HepG2 (cell line): Measurements from ENCODE around the gene ZNF121. TPM values are rescaled to one million over a fixed set of nuclear protein-coding genes. Genes with fewer than 3 reads are reported as not detected.
A peak's percentile ranks its signal among the peaks of the same experiment; 100 is the strongest.

Experiments used
- ATAC-seq: fragments of 200-7000 bp; cut with Tn5 transposase; 3 replicates; pipeline ENCODE4 v1.9.1; 2020; ENCODE audit warnings: mild to moderate bottlenecking, moderate library complexity
- BruUV-seq: library from RNA; stranded (reverse); fragments of 400-500 nt; replicated peaks from 2 replicates; lab custom pipeline; 2021; lab: Mats Ljungman, UMichigan
- CTCF ChIA-PET: fragments of 300-600 bp; formaldehyde crosslinking; extraction: SDS; loops from one replicate; lab custom pipeline; 2021; ENCODE audit warnings: low total read pairs, inconsistent platforms, low intra/inter-chr PET ratio; lab: Yijun Ruan, JAX
- POLR2A ChIA-PET: fragments of 350-600 bp; sonication (Branson Sonifier 250); formaldehyde crosslinking; loops from one replicate; lab custom pipeline; 2020; ENCODE audit warnings: antibody characterized with exemption, inconsistent platforms; lab: Yijun Ruan, JAX
- DNase-seq: peaks from one replicate; pipeline ENCODE4 v3.0.0-alpha.2; 2015; ENCODE audit warnings: low spot score
- FAIRE-seq: peaks from 3 replicates; lab custom pipeline; 2011; peaks lifted over from hg19 to GRCh38; lab: Jason Lieb, UNC
- H2AFZ ChIP-seq: one replicate; pipeline ENCODE4 v1.6.1; 2011; ENCODE audit warnings: low read length, inconsistent platforms
- H3K27ac ChIP-seq: fragments of 300-600 bp; 3 replicates; pipeline ENCODE4 v1.8.0; 2011; ENCODE audit warnings: mixed run types, mild to moderate bottlenecking, mixed read lengths, low read length, inconsistent platforms; ENCODE audit not compliant: insufficient read depth; ENCODE audit errors: extremely low read length
- H3K27me3 ChIP-seq, 2 experiments: fragments of 200-600 bp in 1 of 2; 2 replicates in 1 of 2; 3 replicates in 1 of 2; pipeline versions ENCODE4 v1.6.0 to v1.8.0; 2011; ENCODE audit warnings: low read length in 2 of 2, mild to moderate bottlenecking in 2 of 2, moderate library complexity in 2 of 2, inconsistent platforms in 1 of 2; ENCODE audit not compliant: insufficient read depth in 2 of 2, control insufficient read depth in 1 of 2
- H3K36me3 ChIP-seq, 2 experiments: fragments of 200-600 bp in 1 of 2; replicated peaks in 1 of 2; 2 replicates in 1 of 2; 3 replicates in 1 of 2; pipeline versions ENCODE4 v1.5.1 to v1.8.0; 2011; ENCODE audit warnings: low read length in 2 of 2, inconsistent platforms in 1 of 2; ENCODE audit not compliant: insufficient read depth in 2 of 2, control insufficient read depth in 1 of 2
- H3K4me1 ChIP-seq: 2 replicates; pipeline ENCODE4 v1.5.1; 2012; ENCODE audit warnings: low read length, inconsistent platforms; ENCODE audit not compliant: insufficient read depth
- H3K4me2 ChIP-seq: 2 replicates; pipeline ENCODE4 v1.6.0; 2011; ENCODE audit warnings: low read depth, low read length, inconsistent platforms
- H3K4me3 ChIP-seq, 3 experiments: fragments of 200-600 bp in 1 of 3; sonication (generic), shearing (Covaris generic) in 1 of 3; replicated peaks in 1 of 3; 2 replicates each; pipeline ENCODE4 v1.5.1; 2011 to 2016; ENCODE audit warnings: low read length in 3 of 3, inconsistent platforms in 2 of 3, low read depth in 2 of 3, mild to moderate bottlenecking in 2 of 3, control low read depth in 1 of 3, mixed read lengths in 1 of 3; ENCODE audit not compliant: insufficient read depth in 1 of 3
- H3K79me2 ChIP-seq: one replicate; pipeline ENCODE4 v1.6.1; 2011; ENCODE audit warnings: low read length, inconsistent platforms; ENCODE audit not compliant: insufficient read depth
- H3K9ac ChIP-seq: 2 replicates; pipeline ENCODE4 v1.6.0; 2011; ENCODE audit warnings: mild to moderate bottlenecking, low read depth, low read length, inconsistent platforms; ENCODE audit not compliant: insufficient read depth
- H3K9me3 ChIP-seq: 2 replicates; pipeline ENCODE4 v1.5.1; 2012; ENCODE audit warnings: mild to moderate bottlenecking, low read length
- H4K20me1 ChIP-seq: 2 replicates; pipeline ENCODE4 v1.6.0; 2011; ENCODE audit warnings: inconsistent platforms, mild to moderate bottlenecking, low read length, moderate library complexity; ENCODE audit not compliant: insufficient read depth
- ARNT ChIP-seq: fragments of 450-650 bp; IDR thresholded peaks from 2 replicates; pipeline ENCODE4 v1.6.1; 2017
- ATRX ChIP-seq: sonication (generic); formaldehyde crosslinking; IDR thresholded peaks from 2 replicates; pipeline ENCODE4 v1.4.0; 2020; ENCODE audit warnings: missing genetic modification reagents, borderline replicate concordance
- EP300 ChIP-seq, 3 experiments: sonication (generic) in 1 of 3; formaldehyde crosslinking in 1 of 3; IDR thresholded peaks; 2 replicates each; pipeline versions ENCODE4 v1.5.1 to v1.6.1; 2011 to 2020; ENCODE audit warnings: low read depth in 2 of 3, low read length in 2 of 3, borderline replicate concordance in 1 of 3, improper control_type of control experiment in 1 of 3, mild to moderate bottlenecking in 1 of 3, missing genetic modification reagents in 1 of 3, moderate library complexity in 1 of 3
- GATA4 ChIP-seq: sonication (generic); IDR thresholded peaks from 2 replicates; pipeline ENCODE4 v1.6.1; 2016; ENCODE audit warnings: antibody characterized with exemption, low read depth, borderline replicate concordance
- HDAC1 ChIP-seq: sonication (generic); formaldehyde crosslinking; IDR thresholded peaks from 2 replicates; pipeline ENCODE4 v1.5.1; 2020; ENCODE audit warnings: mild to moderate bottlenecking, missing genetic modification reagents
- SRSF9 ChIP-seq: fragments of 200-400 bp; formaldehyde crosslinking; IDR thresholded peaks from 2 replicates; pipeline ENCODE4 v1.6.1; 2018; ENCODE audit warnings: borderline replicate concordance, mild to moderate bottlenecking, low read depth, low read length; ENCODE audit not compliant: insufficient read depth, poor library complexity, severe bottlenecking
- TAF1 ChIP-seq: sonication (generic); formaldehyde crosslinking; IDR thresholded peaks from 2 replicates; pipeline ENCODE4 v1.4.0; 2020; ENCODE audit warnings: missing genetic modification reagents
- XRCC5 ChIP-seq: fragments of 200-400 bp; formaldehyde crosslinking; optimal IDR thresholded peaks from 2 replicates; pipeline ENCODE3; 2017; ENCODE audit warnings: mild to moderate bottlenecking, low read length
- ZNF3 ChIP-seq: IDR thresholded peaks from 2 replicates; pipeline ENCODE4 v1.7.0; 2017; ENCODE audit warnings: inconsistent platforms
- ZNF660 ChIP-seq: sonication (generic); formaldehyde crosslinking; IDR thresholded peaks from 2 replicates; pipeline ENCODE4 v1.5.1; 2020; ENCODE audit warnings: mild to moderate bottlenecking, low read depth, missing genetic modification reagents, borderline replicate concordance
- WGBS: methylation state at CpG from one replicate; pipeline ENCODE4 v1.1.6; 2017; ENCODE audit warnings: low lambda C conversion rate; 5-methylcytosine and 5-hydroxymethylcytosine counted together
- in situ Hi-C: cut with HindIII; loops from 2 replicates; pipeline ENCODE4 v1.10.0; 2017; ENCODE audit warnings: low pct_unique_long_range_greater_than_20kb; ENCODE audit not compliant: extremely low pct_ligation_motif_present
- intact Hi-C: fragments of 100-400 bp; cut with micrococcal nuclease; formaldehyde crosslinking; loops from one replicate; pipeline ENCODE4 v1.10.0; 2022; ENCODE audit not compliant: unreplicated experiment
- polyA plus RNA-seq, 8 experiments: library from polyadenylated mRNA; depleted of rRNA in 3 of 8; stranded (reverse) in 7 of 8; unstranded in 1 of 8; fragments of >200 nt; fragmentation: Illumina TruSeq in 4 of 8; extraction: Trizol in 4 of 8; gene quantifications; 2 replicates each; pipeline versions ENCODE4 v1.2.1 to v1.2.3, GENCODE V29; 2011 to 2016; ENCODE audit warnings: low read depth in 4 of 8, missing spikeins in 1 of 8, mixed read lengths in 1 of 8; ENCODE audit not compliant: insufficient read depth in 1 of 8
- total RNA-seq, 5 experiments: library from RNA; depleted of rRNA; stranded (reverse); fragments of >200 nt; fragmentation: Illumina TruSeq; extraction: Trizol; gene quantifications; 2 replicates each; pipeline ENCODE4 v1.2.3, GENCODE V29; 2016; ENCODE audit warnings: low read depth in 1 of 5
- TF ChIP-seq, protein P1 (sequence below): sonication (generic); formaldehyde crosslinking; IDR thresholded peaks from 2 replicates; pipeline ENCODE4 v1.8.0; 2022; ENCODE audit warnings: mild to moderate bottlenecking, missing genetic modification reagents, moderate library complexity
- TF ChIP-seq, protein P2 (sequence below): sonication (generic); formaldehyde crosslinking; IDR thresholded peaks from 2 replicates; pipeline ENCODE4 v1.5.0; 2020; ENCODE audit warnings: mild to moderate bottlenecking, missing genetic modification reagents, moderate library complexity
- TF ChIP-seq, protein P3 (sequence below): sonication (generic); formaldehyde crosslinking; IDR thresholded peaks from 2 replicates; pipeline ENCODE4 v1.8.0; 2022; ENCODE audit warnings: missing genetic modification reagents, mild to moderate bottlenecking, borderline replicate concordance
- TF ChIP-seq, protein P4 (sequence below): sonication (generic); formaldehyde crosslinking; IDR thresholded peaks from 2 replicates; pipeline ENCODE4 v1.9.0; 2021; ENCODE audit warnings: missing genetic modification reagents, borderline replicate concordance
- TF ChIP-seq, protein P5 (sequence below): sonication (generic); formaldehyde crosslinking; IDR thresholded peaks from 2 replicates; pipeline ENCODE4 v1.4.0; 2020; ENCODE audit warnings: missing genetic modification reagents

Gene ZNF121
- total and polyA plus RNA-seq, 2 of the 13 experiments (the other 11 are each of a cell fraction or from before 2014, with no cell fraction given), result 7.8 to 56.3 TPM

DNA sequence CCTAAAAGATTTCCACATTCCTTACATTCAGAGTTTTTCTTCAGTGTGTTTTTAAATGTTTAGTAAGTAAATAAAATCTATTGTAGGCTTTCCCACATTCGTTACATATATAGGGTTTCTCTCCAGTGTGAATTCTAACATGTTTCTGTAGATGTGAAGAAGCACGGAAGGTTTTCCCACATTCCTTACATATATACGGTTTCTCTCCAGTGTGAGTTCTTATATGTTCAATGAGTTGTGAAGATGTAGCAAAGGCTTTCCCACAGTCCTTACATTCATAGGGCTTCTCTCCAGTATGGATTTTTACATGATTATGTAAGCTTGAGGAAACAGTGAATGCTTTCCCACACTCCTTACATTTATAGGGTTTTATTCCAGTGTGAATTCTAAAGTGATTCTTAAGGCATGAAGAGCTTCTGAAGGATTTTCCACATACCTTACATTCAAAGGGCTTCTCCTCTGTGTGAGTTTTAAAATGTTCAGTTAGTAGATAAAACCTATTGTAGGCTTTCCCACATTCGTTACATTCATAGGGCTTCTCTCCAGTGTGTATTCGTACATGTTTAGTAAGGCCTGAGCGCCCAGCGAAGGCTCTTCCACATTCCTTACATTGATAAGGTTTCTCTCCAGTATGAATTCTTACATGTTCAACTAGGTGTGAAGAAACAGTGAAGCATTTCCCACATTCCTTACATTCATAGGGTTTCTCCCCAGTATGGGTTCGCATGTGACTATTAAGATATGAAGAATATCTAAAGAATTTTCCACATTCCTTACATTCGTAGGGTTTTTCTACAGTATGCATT is 18.2 kb downstream of the ZNF121 start:
- no peak for DNase-seq
- no peak overlapping the region for H3K27ac ChIP-seq
- no peak for FAIRE-seq
- H3K4me3 ChIP-seq, result no peak overlapping the region
- CTCF ChIA-PET, result no interaction called here
- peaks cover 13% of the 10 kb centered on the region for H3K4me1 ChIP-seq
- TSS peak; percentile 27 for BruUV-seq
- no peak overlapping the region for H3K4me2 ChIP-seq
- H3K79me2 ChIP-seq, result peaks cover 53% of the 10 kb centered on the region
- ATAC-seq, result no peak
- H3K36me3 ChIP-seq, result peaks cover 18 to 52% of the 10 kb centered on the region in 2 experiments
- H3K27me3 ChIP-seq, result no peaks in the 10 kb centered on the region
- in situ Hi-C loops, result no loop called here
- 96% methylated on average over 9 of the region's 9 CpGs for WGBS
- H2AFZ ChIP-seq, result no peak overlapping the region
- H3K9me3 ChIP-seq, result peaks cover 3% of the 10 kb centered on the region; the same call in 1 of the 2 replicates
- no peak overlapping the region for H3K9ac ChIP-seq
- peaks cover 34% of the 10 kb centered on the region for H4K20me1 ChIP-seq
- POLR2A ChIA-PET, result interaction anchor here (0.6 kb wide), 1 partner anchor 109 kb away, joined by 3 read pairs; the partner anchor contains the start of gene ZNF562
- intact Hi-C loops, result no loop called here
- TF ChIP-seq, protein P1, sequence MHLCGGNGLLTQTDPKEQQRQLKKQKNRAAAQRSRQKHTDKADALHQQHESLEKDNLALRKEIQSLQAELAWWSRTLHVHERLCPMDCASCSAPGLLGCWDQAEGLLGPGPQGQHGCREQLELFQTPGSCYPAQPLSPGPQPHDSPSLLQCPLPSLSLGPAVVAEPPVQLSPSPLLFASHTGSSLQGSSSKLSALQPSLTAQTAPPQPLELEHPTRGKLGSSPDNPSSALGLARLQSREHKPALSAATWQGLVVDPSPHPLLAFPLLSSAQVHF, result no peak
- TF ChIP-seq SRSF9 (no peak), XRCC5 (no peak), HDAC1 (no peak), ZNF660 (CRISPR knock-in tag) (no peak), TAF1 (no peak), ZNF3 (CRISPR knock-in tag) (no peak), ARNT (no peak), ATRX (CRISPR knock-in tag) (no peak), GATA4 (no peak), EP300 (IDR thresholded peaks at IDR 0.05; ENCODE audit: low read depth in 2 of 2, low read length in 2 of 2) (no peak), EP300 (CRISPR knock-in tag; IDR thresholded peaks at IDR 0.05; ENCODE audit: borderline replicate concordance) (no peak)
- TF ChIP-seq, protein P2, sequence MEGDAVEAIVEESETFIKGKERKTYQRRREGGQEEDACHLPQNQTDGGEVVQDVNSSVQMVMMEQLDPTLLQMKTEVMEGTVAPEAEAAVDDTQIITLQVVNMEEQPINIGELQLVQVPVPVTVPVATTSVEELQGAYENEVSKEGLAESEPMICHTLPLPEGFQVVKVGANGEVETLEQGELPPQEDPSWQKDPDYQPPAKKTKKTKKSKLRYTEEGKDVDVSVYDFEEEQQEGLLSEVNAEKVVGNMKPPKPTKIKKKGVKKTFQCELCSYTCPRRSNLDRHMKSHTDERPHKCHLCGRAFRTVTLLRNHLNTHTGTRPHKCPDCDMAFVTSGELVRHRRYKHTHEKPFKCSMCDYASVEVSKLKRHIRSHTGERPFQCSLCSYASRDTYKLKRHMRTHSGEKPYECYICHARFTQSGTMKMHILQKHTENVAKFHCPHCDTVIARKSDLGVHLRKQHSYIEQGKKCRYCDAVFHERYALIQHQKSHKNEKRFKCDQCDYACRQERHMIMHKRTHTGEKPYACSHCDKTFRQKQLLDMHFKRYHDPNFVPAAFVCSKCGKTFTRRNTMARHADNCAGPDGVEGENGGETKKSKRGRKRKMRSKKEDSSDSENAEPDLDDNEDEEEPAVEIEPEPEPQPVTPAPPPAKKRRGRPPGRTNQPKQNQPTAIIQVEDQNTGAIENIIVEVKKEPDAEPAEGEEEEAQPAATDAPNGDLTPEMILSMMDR (CRISPR knock-in tag), result no peak
- TF ChIP-seq, protein P3, sequence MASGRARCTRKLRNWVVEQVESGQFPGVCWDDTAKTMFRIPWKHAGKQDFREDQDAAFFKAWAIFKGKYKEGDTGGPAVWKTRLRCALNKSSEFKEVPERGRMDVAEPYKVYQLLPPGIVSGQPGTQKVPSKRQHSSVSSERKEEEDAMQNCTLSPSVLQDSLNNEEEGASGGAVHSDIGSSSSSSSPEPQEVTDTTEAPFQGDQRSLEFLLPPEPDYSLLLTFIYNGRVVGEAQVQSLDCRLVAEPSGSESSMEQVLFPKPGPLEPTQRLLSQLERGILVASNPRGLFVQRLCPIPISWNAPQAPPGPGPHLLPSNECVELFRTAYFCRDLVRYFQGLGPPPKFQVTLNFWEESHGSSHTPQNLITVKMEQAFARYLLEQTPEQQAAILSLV (CRISPR knock-in tag), result no peak
- TF ChIP-seq, protein P4, sequence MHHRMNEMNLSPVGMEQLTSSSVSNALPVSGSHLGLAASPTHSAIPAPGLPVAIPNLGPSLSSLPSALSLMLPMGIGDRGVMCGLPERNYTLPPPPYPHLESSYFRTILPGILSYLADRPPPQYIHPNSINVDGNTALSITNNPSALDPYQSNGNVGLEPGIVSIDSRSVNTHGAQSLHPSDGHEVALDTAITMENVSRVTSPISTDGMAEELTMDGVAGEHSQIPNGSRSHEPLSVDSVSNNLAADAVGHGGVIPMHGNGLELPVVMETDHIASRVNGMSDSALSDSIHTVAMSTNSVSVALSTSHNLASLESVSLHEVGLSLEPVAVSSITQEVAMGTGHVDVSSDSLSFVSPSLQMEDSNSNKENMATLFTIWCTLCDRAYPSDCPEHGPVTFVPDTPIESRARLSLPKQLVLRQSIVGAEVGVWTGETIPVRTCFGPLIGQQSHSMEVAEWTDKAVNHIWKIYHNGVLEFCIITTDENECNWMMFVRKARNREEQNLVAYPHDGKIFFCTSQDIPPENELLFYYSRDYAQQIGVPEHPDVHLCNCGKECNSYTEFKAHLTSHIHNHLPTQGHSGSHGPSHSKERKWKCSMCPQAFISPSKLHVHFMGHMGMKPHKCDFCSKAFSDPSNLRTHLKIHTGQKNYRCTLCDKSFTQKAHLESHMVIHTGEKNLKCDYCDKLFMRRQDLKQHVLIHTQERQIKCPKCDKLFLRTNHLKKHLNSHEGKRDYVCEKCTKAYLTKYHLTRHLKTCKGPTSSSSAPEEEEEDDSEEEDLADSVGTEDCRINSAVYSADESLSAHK (CRISPR knock-in tag), result no peak
- TF ChIP-seq, protein P5, sequence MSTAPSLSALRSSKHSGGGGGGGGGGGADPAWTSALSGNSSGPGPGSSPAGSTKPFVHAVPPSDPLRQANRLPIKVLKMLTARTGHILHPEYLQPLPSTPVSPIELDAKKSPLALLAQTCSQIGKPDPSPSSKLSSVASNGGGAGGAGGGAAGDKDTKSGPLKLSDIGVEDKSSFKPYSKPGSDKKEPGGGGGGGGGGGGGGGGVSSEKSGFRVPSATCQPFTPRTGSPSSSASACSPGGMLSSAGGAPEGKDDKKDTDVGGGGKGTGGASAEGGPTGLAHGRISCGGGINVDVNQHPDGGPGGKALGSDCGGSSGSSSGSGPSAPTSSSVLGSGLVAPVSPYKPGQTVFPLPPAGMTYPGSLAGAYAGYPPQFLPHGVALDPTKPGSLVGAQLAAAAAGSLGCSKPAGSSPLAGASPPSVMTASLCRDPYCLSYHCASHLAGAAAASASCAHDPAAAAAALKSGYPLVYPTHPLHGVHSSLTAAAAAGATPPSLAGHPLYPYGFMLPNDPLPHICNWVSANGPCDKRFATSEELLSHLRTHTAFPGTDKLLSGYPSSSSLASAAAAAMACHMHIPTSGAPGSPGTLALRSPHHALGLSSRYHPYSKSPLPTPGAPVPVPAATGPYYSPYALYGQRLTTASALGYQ (CRISPR knock-in tag), result no peak
